DOHH2 (cell line): Measurements from ENCODE around the gene MRPL11.
A peak's percentile ranks its signal among the peaks of the same experiment; 100 is the strongest.

Experiments used
- H3F3A ChIP-seq: fragments of 200-600 bp; sonication (generic), shearing (Covaris generic); 2 replicates; pipeline ENCODE4 v1.6.0; 2016; ENCODE audit warnings: antibody characterized with exemption, mild to moderate bottlenecking; ENCODE audit not compliant: control insufficient read depth, insufficient read depth
- H3K27ac ChIP-seq: fragments of 200-600 bp; sonication (generic); 2 replicates; pipeline ENCODE4 v1.5.1; 2014; ENCODE audit warnings: low read depth, mild to moderate bottlenecking, low read length, moderate library complexity
- H3K27me3 ChIP-seq: fragments of 200-600 bp; sonication (generic); 2 replicates; pipeline ENCODE4 v1.6.1; 2014; ENCODE audit warnings: mild to moderate bottlenecking, low read length, mixed read lengths; ENCODE audit not compliant: control insufficient read depth
- H3K36me3 ChIP-seq: fragments of 200-600 bp; sonication (generic); 2 replicates; pipeline ENCODE4 v1.6.1; 2014; ENCODE audit warnings: mild to moderate bottlenecking, low read length, moderate library complexity, mixed read lengths; ENCODE audit not compliant: control insufficient read depth
- H3K4me1 ChIP-seq: fragments of 200-600 bp; sonication (generic); 2 replicates; pipeline ENCODE4 v1.6.1; 2014; ENCODE audit warnings: mild to moderate bottlenecking, low read length, mixed read lengths; ENCODE audit not compliant: control insufficient read depth
- H3K4me2 ChIP-seq: fragments of 200-600 bp; sonication (generic); 2 replicates; pipeline ENCODE4 v1.6.0; 2014; ENCODE audit warnings: mild to moderate bottlenecking, low read length, moderate library complexity
- H3K4me3 ChIP-seq: fragments of 200-600 bp; sonication (generic); 2 replicates; pipeline ENCODE4 v1.5.1; 2014; ENCODE audit warnings: mild to moderate bottlenecking, low read length, mixed read lengths
- H3K79me2 ChIP-seq: fragments of 200-600 bp; sonication (generic); 2 replicates; pipeline ENCODE4 v1.6.1; 2014; ENCODE audit warnings: mild to moderate bottlenecking, low read length, mixed read lengths; ENCODE audit not compliant: control insufficient read depth
- H3K9me2 ChIP-seq: fragments of 200-600 bp; sonication (generic); replicated peaks from 2 replicates; pipeline ENCODE4 v1.6.1; 2014; ENCODE audit warnings: mild to moderate bottlenecking, low read length, mixed read lengths; ENCODE audit not compliant: control insufficient read depth
- H3K9me3 ChIP-seq: fragments of 200-600 bp; sonication (generic); 2 replicates; pipeline ENCODE4 v1.6.1; 2014; ENCODE audit warnings: antibody characterized with exemption, low read length, mixed read lengths; ENCODE audit not compliant: control insufficient read depth, insufficient read depth
- H4K20me1 ChIP-seq: fragments of 200-600 bp; sonication (generic); 2 replicates; pipeline ENCODE4 v1.6.0; 2014; ENCODE audit warnings: low read depth, mild to moderate bottlenecking, antibody characterized with exemption, low read length, moderate library complexity; ENCODE audit not compliant: control insufficient read depth, insufficient read depth
- CTCF ChIP-seq: fragments of 200-600 bp; sonication (generic); IDR thresholded peaks from one replicate; pipeline ENCODE4 v1.5.1; 2014; ENCODE audit warnings: antibody characterized with exemption, mild to moderate bottlenecking, low read depth, low read length; ENCODE audit not compliant: poor library complexity, severe bottlenecking
- EZH2phosphoT487 ChIP-seq: fragments of 200-600 bp; sonication (generic); IDR thresholded peaks from 2 replicates; pipeline ENCODE4 v1.6.1; 2017; ENCODE audit warnings: borderline replicate concordance, mild to moderate bottlenecking, antibody characterized with exemption, low read length, moderate library complexity, mixed read lengths

The MRPL11 gene

GRCh38 chr11:66408488-66409214, 30.0 kb downstream of the MRPL11 start:
- Histone ChIP-seq H3K4me2 (peak overlapping the region; percentile 82), H3K4me1 (peaks cover 6% of the 10 kb centered on the region), H3K9me3 (no peaks in the 10 kb centered on the region), H3K4me3 (peak overlapping the region; percentile 70), H4K20me1 (peaks cover 3% of the 10 kb centered on the region; the same call in 1 of the 2 replicates), H3K79me2 (no peaks in the 10 kb centered on the region), H3K27ac (no peak overlapping the region), H3K27me3 (peaks cover 50% of the 10 kb centered on the region), H3K36me3 (no peaks in the 10 kb centered on the region), H3K9me2 (no peaks in the 10 kb centered on the region), H3F3A (no peaks in the 10 kb centered on the region)
- TF ChIP-seq CTCF: peak; percentile 100
- TF ChIP-seq EZH2phosphoT487: no peak; the same call in 1 of the 2 replicates

GRCh38 chr11:66407651-66408050, 31.0 kb downstream of the MRPL11 start:
- no peak overlapping the region for H3K27ac ChIP-seq
- H3K4me1 ChIP-seq: peaks cover 6% of the 10 kb centered on the region
- TF ChIP-seq CTCF: no peak
- TF ChIP-seq EZH2phosphoT487: no peak
- H3K9me3 ChIP-seq: no peaks in the 10 kb centered on the region
- no peaks in the 10 kb centered on the region for H3K79me2 ChIP-seq
- peaks cover 3% of the 10 kb centered on the region; the same call in 1 of the 2 replicates for H4K20me1 ChIP-seq
- no peaks in the 10 kb centered on the region for H3F3A ChIP-seq
- H3K4me3 ChIP-seq: no peak overlapping the region
- H3K36me3 ChIP-seq: no peaks in the 10 kb centered on the region
- H3K4me2 ChIP-seq: no peak overlapping the region
- no peaks in the 10 kb centered on the region for H3K9me2 ChIP-seq
- H3K27me3 ChIP-seq: peaks cover 56% of the 10 kb centered on the region

- Histone ChIP-seq H3K27me3 (no peaks in the 10 kb centered on the region), H3K9me3 (no peaks in the 10 kb centered on the region), H3K9me2 (no peaks in the 10 kb centered on the region), H3K4me1 (peaks cover 41% of the 10 kb centered on the region), H4K20me1 (no peaks in the 10 kb centered on the region), H3F3A (peaks cover 9% of the 10 kb centered on the region), H3K4me2 (no peak overlapping the region), H3K36me3 (no peaks in the 10 kb centered on the region), H3K79me2 (no peaks in the 10 kb centered on the region), H3K27ac (no peak overlapping the region), H3K4me3 (no peak overlapping the region)
- TF ChIP-seq EZH2phosphoT487: no peak
- no peak for TF ChIP-seq CTCF
Measured at GRCh38 chr11:66393954-66394353, 44.7 kb downstream of the MRPL11 start.
